A549 (cell line): ENCODE data around the gene RAP2A. TPM values are rescaled to one million over a fixed set of nuclear protein-coding genes. Genes with fewer than 3 reads are reported as not detected.

Experiments
- ATAC-seq, 2 experiments: fragments of 200-7000 bp in 1 of 2; fragments of >200 bp in 1 of 2; cut with Nextera tagmentation in 1 of 2; cut with Tn5 transposase in 1 of 2; 3 replicates each; pipeline versions ENCODE4 v1.8.0 to v1.9.1; 2018 to 2020; ENCODE audit warnings: mild to moderate bottlenecking in 1 of 2, moderate library complexity in 1 of 2
- CTCF ChIA-PET: fragments of 300-600 bp; sonication (Branson Sonifier 250); formaldehyde crosslinking; extraction: SDS; loops from one replicate; lab custom pipeline; 2021; ENCODE audit warnings: antibody characterized with exemption, inconsistent platforms; lab: Yijun Ruan, JAX
- POLR2A ChIA-PET: fragments of 350-600 bp; formaldehyde crosslinking; extraction: SDS; loops from one replicate; lab custom pipeline; 2021; ENCODE audit warnings: antibody characterized with exemption, inconsistent platforms; lab: Yijun Ruan, JAX
- DNase-seq, 2 experiments: peaks; one replicate each; pipeline versions ENCODE4 v3.0.0 to v3.0.0-alpha.2; 2011 to 2016; ENCODE audit warnings: low read depth in 1 of 2, low spot score in 1 of 2
- FAIRE-seq: peaks from 2 replicates; lab custom pipeline; 2011; peaks lifted over from hg19 to GRCh38; lab: Jason Lieb, UNC
- H3K27ac ChIP-seq, 2 experiments: fragments of >200 bp; sonication (Bioruptor Twin); formaldehyde crosslinking; 3 replicates each; pipeline ENCODE4 v1.5.1; 2016 to 2017
- H3K4me1 ChIP-seq: fragments of >200 bp; sonication (Bioruptor Twin); formaldehyde crosslinking; 3 replicates; pipeline ENCODE4 v1.6.1; 2016
- H3K4me2 ChIP-seq: fragments of >200 bp; sonication (Bioruptor Twin); formaldehyde crosslinking; 3 replicates; pipeline ENCODE4 v1.6.1; 2016
- H3K4me3 ChIP-seq: fragments of >200 bp; sonication (Bioruptor Twin); formaldehyde crosslinking; 3 replicates; pipeline ENCODE4 v1.5.1; 2016
- H3K9me3 ChIP-seq: fragments of >200 bp; sonication (Bioruptor Twin); formaldehyde crosslinking; 3 replicates; pipeline ENCODE4 v1.6.1; 2016
- BHLHE40 ChIP-seq: IDR thresholded peaks from 2 replicates; pipeline ENCODE4 v1.6.1; 2012; ENCODE audit warnings: low read depth, low read length, inconsistent platforms
- ESRRA ChIP-seq: fragments of 150-350 bp; IDR thresholded peaks from 2 replicates; pipeline ENCODE4 v1.6.1; 2014; ENCODE audit warnings: mild to moderate bottlenecking, low read length, borderline replicate concordance
- FOSB ChIP-seq: fragments of 250-450 bp; sonication (Bioruptor Pico); IDR thresholded peaks from 2 replicates; pipeline ENCODE4 v1.5.0; 2020; ENCODE audit warnings: mild to moderate bottlenecking, moderate library complexity
- FOXS1 ChIP-seq: fragments of 250-450 bp; sonication (Bioruptor Pico); IDR thresholded peaks from 2 replicates; pipeline ENCODE4 v1.5.0; 2020; ENCODE audit warnings: mild to moderate bottlenecking, moderate library complexity
- HDAC2 ChIP-seq: fragments of 200-600 bp; sonication (generic); IDR thresholded peaks from 2 replicates; pipeline ENCODE4 v1.6.1; 2016
- HEYL ChIP-seq: fragments of 250-450 bp; sonication (Bioruptor Pico); IDR thresholded peaks from 2 replicates; pipeline ENCODE4 v1.8.0; 2021; ENCODE audit warnings: mild to moderate bottlenecking, moderate library complexity
- JUN ChIP-seq, 2 experiments: fragments of >200 bp; sonication (Bioruptor Twin); formaldehyde crosslinking; IDR thresholded peaks; 2 replicates in 1 of 2; 3 replicates in 1 of 2; pipeline ENCODE4 v1.6.1; 2016 to 2017
- JUNB ChIP-seq: fragments of >200 bp; sonication (Bioruptor Twin); formaldehyde crosslinking; IDR thresholded peaks from 2 replicates; pipeline ENCODE4 v1.6.1; 2016
- KDM1A ChIP-seq: fragments of 200-600 bp; sonication (generic); IDR thresholded peaks from 2 replicates; pipeline ENCODE4 v1.6.1; 2016; ENCODE audit warnings: low read depth, mild to moderate bottlenecking
- NFE2L2 ChIP-seq: fragments of 150-350 bp; conservative IDR thresholded peaks from 2 replicates; pipeline ENCODE4 v1.6.1; 2014; ENCODE audit warnings: low read length
- NPAS2 ChIP-seq: fragments of 250-450 bp; sonication (Bioruptor Pico); IDR thresholded peaks from 2 replicates; pipeline ENCODE4 v1.8.0; 2022; ENCODE audit warnings: mild to moderate bottlenecking, moderate library complexity, borderline replicate concordance
- RAD21 ChIP-seq, 2 experiments: fragments of >200 bp in 1 of 2; sonication (Bioruptor Twin) in 1 of 2; formaldehyde crosslinking in 1 of 2; IDR thresholded peaks in 1 of 2; conservative IDR thresholded peaks in 1 of 2; 2 replicates in 1 of 2; 3 replicates in 1 of 2; pipeline ENCODE4 v1.6.1; 2012 to 2018; ENCODE audit warnings: inconsistent platforms in 1 of 2
- SREBF2 ChIP-seq: fragments of 450-650 bp; IDR thresholded peaks from 2 replicates; pipeline ENCODE4 v1.6.1; 2014; ENCODE audit warnings: mild to moderate bottlenecking, moderate library complexity
- TP53 ChIP-seq: fragments of 250-450 bp; sonication (Bioruptor Pico); IDR thresholded peaks from 2 replicates; pipeline ENCODE4 v1.5.0; 2021; ENCODE audit warnings: mild to moderate bottlenecking, moderate library complexity
- ZC3H11A ChIP-seq: fragments of 450-650 bp; IDR thresholded peaks from 2 replicates; pipeline ENCODE4 v1.6.1; 2014; ENCODE audit warnings: antibody characterized with exemption, mild to moderate bottlenecking
- ZFP36 ChIP-seq: fragments of 450-650 bp; IDR thresholded peaks from 2 replicates; pipeline ENCODE4 v1.6.1; 2014; ENCODE audit warnings: borderline replicate concordance; ENCODE audit not compliant: partially characterized antibody
- ZNF302 ChIP-seq: fragments of 250-450 bp; sonication (Bioruptor Pico); IDR thresholded peaks from 2 replicates; pipeline ENCODE4 v1.9.0; 2021; ENCODE audit warnings: inconsistent platforms, mild to moderate bottlenecking, moderate library complexity
- ZSCAN20 ChIP-seq: fragments of 250-450 bp; sonication (Bioruptor Pico); IDR thresholded peaks from 2 replicates; pipeline ENCODE4 v1.8.0; 2022; ENCODE audit warnings: mild to moderate bottlenecking, moderate library complexity
- WGBS: methylation state at CpG from one replicate; pipeline ENCODE4 v1.1.6; 2017; ENCODE audit errors: missing lambda C conversion rate; 5-methylcytosine and 5-hydroxymethylcytosine counted together
- polyA plus RNA-seq, 4 experiments: library from polyadenylated mRNA; depleted of rRNA in 3 of 4; stranded (reverse); fragments of >200 nt; fragmentation: RNase III in 1 of 4; extraction: RNeasy Plus Mini Kit Qiagen cat#74134 plus additional on column Dnase treatment in 1 of 4; gene quantifications; 2 replicates in 3 of 4; 3 replicates in 1 of 4; pipeline ENCODE4 v1.2.3, GENCODE V29; 2011 to 2017
- TF ChIP-seq, protein P1 (sequence below): fragments of >200 bp; sonication (Bioruptor Twin); formaldehyde crosslinking; IDR thresholded peaks from 3 replicates; pipeline ENCODE4 v1.5.1; 2016
- TF ChIP-seq, protein P2 (sequence below): IDR thresholded peaks from 2 replicates; pipeline ENCODE4 v1.6.1; 2012
- TF ChIP-seq, protein P3 (sequence below): fragments of 450-650 bp; IDR thresholded peaks from 2 replicates; pipeline ENCODE4 v1.6.1; 2014; ENCODE audit warnings: antibody characterized with exemption
- TF ChIP-seq, protein P4 (sequence below): fragments of >200 bp; sonication (Bioruptor Twin); formaldehyde crosslinking; IDR thresholded peaks from 3 replicates; pipeline ENCODE4 v1.6.1; 2016

The RAP2A gene
- polyA plus RNA-seq, 2 of the 4 experiments (the other 2 are of a cell fraction), result 8.7 to 10.9 TPM

DNA sequence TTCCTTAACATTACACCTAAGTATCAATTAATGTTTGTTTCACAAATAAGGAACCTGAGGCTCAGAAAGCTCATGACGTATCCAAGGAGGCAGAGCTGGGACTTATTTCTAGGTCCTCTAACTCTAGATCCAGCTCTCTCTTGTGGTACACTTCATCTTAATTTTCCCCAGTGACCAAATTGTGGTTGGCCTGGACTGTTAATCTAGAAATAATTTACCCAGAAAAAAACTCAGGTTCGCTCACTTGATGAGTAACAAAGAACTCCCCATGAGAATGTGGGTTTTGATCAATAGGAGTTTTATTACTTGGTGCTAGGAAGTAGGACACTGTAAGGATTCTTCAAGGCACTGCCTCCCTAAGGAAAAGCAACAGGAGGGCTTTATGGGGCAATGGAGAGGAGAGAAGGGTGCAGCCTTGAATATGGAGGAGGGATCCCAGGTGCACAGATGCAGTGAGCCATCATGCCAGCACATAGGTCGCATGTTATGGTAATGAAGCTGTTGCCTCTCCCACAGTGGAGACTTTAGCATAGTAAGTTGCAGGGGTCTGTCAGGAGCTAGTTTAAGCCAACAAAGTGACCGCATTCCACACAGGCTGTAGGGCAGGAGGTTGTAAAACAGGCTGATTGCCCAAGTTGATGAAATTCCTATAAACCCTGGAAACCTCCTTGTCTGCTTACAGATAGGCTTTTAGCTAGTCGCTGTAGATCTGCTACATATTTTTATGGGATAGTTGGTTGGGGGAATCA lies 14.7 kb downstream of the RAP2A start:
- FAIRE-seq (no peak), DNase-seq (no peak), ATAC-seq (no peak)
- H3K27ac ChIP-seq, result no peak overlapping the region
- H3K4me3 ChIP-seq, result no peak overlapping the region
- ChIA-PET POLR2A (interaction anchor here (1.4 kb wide), 1 partner anchor 15 kb away, joined by 4 read pairs; no protein-coding TSS in a partner anchor), CTCF (interaction anchor here (1.2 kb wide), 1 partner anchor 430 kb away, joined by 4 read pairs; no protein-coding TSS in a partner anchor)
- no peaks in the 10 kb centered on the region for H3K9me3 ChIP-seq
- 89% methylated on average over 5 of the region's 5 CpGs for WGBS
- no peak overlapping the region for H3K4me2 ChIP-seq
- H3K4me1 ChIP-seq, result no peaks in the 10 kb centered on the region
- TF ChIP-seq, protein P1, sequence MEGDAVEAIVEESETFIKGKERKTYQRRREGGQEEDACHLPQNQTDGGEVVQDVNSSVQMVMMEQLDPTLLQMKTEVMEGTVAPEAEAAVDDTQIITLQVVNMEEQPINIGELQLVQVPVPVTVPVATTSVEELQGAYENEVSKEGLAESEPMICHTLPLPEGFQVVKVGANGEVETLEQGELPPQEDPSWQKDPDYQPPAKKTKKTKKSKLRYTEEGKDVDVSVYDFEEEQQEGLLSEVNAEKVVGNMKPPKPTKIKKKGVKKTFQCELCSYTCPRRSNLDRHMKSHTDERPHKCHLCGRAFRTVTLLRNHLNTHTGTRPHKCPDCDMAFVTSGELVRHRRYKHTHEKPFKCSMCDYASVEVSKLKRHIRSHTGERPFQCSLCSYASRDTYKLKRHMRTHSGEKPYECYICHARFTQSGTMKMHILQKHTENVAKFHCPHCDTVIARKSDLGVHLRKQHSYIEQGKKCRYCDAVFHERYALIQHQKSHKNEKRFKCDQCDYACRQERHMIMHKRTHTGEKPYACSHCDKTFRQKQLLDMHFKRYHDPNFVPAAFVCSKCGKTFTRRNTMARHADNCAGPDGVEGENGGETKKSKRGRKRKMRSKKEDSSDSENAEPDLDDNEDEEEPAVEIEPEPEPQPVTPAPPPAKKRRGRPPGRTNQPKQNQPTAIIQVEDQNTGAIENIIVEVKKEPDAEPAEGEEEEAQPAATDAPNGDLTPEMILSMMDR, result no peak
- TF ChIP-seq TP53, result no peak
- TF ChIP-seq, protein P2, sequence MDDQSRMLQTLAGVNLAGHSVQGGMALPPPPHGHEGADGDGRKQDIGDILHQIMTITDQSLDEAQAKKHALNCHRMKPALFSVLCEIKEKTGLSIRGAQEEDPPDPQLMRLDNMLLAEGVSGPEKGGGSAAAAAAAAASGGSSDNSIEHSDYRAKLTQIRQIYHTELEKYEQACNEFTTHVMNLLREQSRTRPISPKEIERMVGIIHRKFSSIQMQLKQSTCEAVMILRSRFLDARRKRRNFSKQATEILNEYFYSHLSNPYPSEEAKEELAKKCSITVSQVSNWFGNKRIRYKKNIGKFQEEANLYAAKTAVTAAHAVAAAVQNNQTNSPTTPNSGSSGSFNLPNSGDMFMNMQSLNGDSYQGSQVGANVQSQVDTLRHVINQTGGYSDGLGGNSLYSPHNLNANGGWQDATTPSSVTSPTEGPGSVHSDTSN, result no peak
- no peak for TF ChIP-seq NPAS2 (CRISPR knock-in tag)
- TF ChIP-seq BHLHE40, result no peak
- no peak for TF ChIP-seq FOSB (CRISPR knock-in tag)
- no peak for TF ChIP-seq HDAC2
- TF ChIP-seq, protein P3, sequence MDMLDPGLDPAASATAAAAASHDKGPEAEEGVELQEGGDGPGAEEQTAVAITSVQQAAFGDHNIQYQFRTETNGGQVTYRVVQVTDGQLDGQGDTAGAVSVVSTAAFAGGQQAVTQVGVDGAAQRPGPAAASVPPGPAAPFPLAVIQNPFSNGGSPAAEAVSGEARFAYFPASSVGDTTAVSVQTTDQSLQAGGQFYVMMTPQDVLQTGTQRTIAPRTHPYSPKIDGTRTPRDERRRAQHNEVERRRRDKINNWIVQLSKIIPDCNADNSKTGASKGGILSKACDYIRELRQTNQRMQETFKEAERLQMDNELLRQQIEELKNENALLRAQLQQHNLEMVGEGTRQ, result no peak
- TF ChIP-seq FOXS1 (CRISPR knock-in tag), result no peak
- TF ChIP-seq ZNF302 (CRISPR knock-in tag), result no peak
- no peak for TF ChIP-seq JUN (IDR thresholded peaks at IDR 0.05)
- no peak for TF ChIP-seq RAD21 (conservative IDR thresholded peaks at IDR 0.05 in 1 of 2, IDR thresholded peaks at IDR 0.05 in 1 of 2)
- no peak for TF ChIP-seq ZSCAN20 (CRISPR knock-in tag)
- TF ChIP-seq HEYL (CRISPR knock-in tag), result no peak
- no peak for TF ChIP-seq ZC3H11A
- TF ChIP-seq SREBF2, result no peak
- TF ChIP-seq ESRRA, result no peak
- no peak for TF ChIP-seq ZFP36
- TF ChIP-seq, protein P4, sequence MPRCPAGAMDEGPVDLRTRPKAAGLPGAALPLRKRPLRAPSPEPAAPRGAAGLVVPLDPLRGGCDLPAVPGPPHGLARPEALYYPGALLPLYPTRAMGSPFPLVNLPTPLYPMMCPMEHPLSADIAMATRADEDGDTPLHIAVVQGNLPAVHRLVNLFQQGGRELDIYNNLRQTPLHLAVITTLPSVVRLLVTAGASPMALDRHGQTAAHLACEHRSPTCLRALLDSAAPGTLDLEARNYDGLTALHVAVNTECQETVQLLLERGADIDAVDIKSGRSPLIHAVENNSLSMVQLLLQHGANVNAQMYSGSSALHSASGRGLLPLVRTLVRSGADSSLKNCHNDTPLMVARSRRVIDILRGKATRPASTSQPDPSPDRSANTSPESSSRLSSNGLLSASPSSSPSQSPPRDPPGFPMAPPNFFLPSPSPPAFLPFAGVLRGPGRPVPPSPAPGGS, result no peak

DNA sequence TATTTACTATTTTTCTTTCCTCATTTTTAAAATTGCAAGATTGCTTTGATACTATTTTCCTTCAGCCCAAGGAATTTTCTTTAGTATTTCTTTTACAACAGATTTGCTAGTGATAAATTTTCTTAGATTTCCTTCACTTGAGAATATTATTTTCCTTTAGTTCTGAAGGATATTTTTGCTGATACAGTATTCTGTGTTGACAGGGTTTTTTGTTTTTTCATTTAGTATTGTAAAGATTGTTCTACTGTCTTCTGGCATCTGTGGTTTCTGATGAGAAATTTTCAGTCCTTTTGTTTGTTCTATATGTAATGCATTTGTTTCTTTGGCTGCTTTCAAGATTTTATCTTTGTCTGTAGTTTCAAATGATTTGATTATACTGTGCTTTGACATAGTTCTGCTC lies 20.7 kb downstream of the RAP2A start:
- no peak for TF ChIP-seq JUNB
- no peak for TF ChIP-seq ZSCAN20 (CRISPR knock-in tag)
- no peak for TF ChIP-seq NFE2L2
- TF ChIP-seq KDM1A, result no peak
- TF ChIP-seq, protein P1, result no peak
- TF ChIP-seq ZNF302 (CRISPR knock-in tag), result no peak
- no peak for FAIRE-seq

More for the DNA sequence above, 20.7 kb downstream of the RAP2A start:
- DNase-seq (no peak), ATAC-seq (no peak)
- ChIA-PET POLR2A (no interaction called here), CTCF (no interaction called here)
- H3K27ac ChIP-seq, result no peak overlapping the region
- no peaks in the 10 kb centered on the region for H3K9me3 ChIP-seq
- no peak overlapping the region for H3K4me2 ChIP-seq
- no peak overlapping the region for H3K4me3 ChIP-seq
- H3K4me1 ChIP-seq, result no peaks in the 10 kb centered on the region
